PC-9 (cell line): ENCODE measurements around the gene NOSIP. TPM values are rescaled to one million over a fixed set of nuclear protein-coding genes. Genes with fewer than 3 reads are reported as not detected.

Experiments
- BruUV-seq: library from RNA; stranded (reverse); fragments of 400-500 nt; replicated peaks from 2 replicates; lab custom pipeline; 2021; lab: Mats Ljungman, UMichigan
- CTCF ChIA-PET: fragments of 300-600 bp; sonication (Branson Sonifier 250); formaldehyde crosslinking; loops from one replicate; lab custom pipeline; 2022; ENCODE audit warnings: antibody characterized with exemption; lab: Charles Lee
- POLR2A ChIA-PET: fragments of 300-600 bp; sonication (Branson Sonifier 250); formaldehyde crosslinking; loops from one replicate; lab custom pipeline; 2022; ENCODE audit warnings: antibody characterized with exemption; ENCODE audit not compliant: unreplicated experiment; lab: Charles Lee
- DNase-seq, 2 experiments: peaks; one replicate each; pipeline versions ENCODE4 v3.0.0 to v3.0.0-alpha.2; 2015 to 2022; ENCODE audit warnings: mixed read lengths in 1 of 2
- H2AFZ ChIP-seq: fragments of 200-600 bp; sonication (generic); 2 replicates; pipeline ENCODE4 v1.8.1; 2017; ENCODE audit warnings: antibody characterized with exemption
- H3F3A ChIP-seq: fragments of 200-600 bp; sonication (generic); 2 replicates; pipeline ENCODE4 v1.8.1; 2017; ENCODE audit warnings: antibody characterized with exemption, mild to moderate bottlenecking, low read depth; ENCODE audit not compliant: insufficient read depth
- H3K27ac ChIP-seq: fragments of 200-600 bp; sonication (generic); 2 replicates; pipeline ENCODE4 v1.6.1; 2016; ENCODE audit warnings: mixed run types
- H3K27me3 ChIP-seq: fragments of 200-600 bp; sonication (generic); 2 replicates; pipeline ENCODE4 v1.6.1; 2016; ENCODE audit warnings: low read depth, mixed run types; ENCODE audit not compliant: insufficient read depth
- H3K36me3 ChIP-seq: fragments of 200-600 bp; sonication (generic); 2 replicates; pipeline ENCODE4 v1.6.1; 2016; ENCODE audit warnings: low read depth, mixed run types
- H3K4me1 ChIP-seq: fragments of 200-600 bp; sonication (generic); replicated peaks from 2 replicates; pipeline ENCODE4 v1.6.1; 2016; ENCODE audit warnings: mixed run types; ENCODE audit not compliant: insufficient read depth
- H3K4me2 ChIP-seq: fragments of 200-600 bp; sonication (generic); 2 replicates; pipeline ENCODE4 v1.6.1; 2017; ENCODE audit warnings: mixed run types
- H3K4me3 ChIP-seq: fragments of 200-600 bp; sonication (generic); 2 replicates; pipeline ENCODE4 v1.6.1; 2016; ENCODE audit warnings: mixed run types
- H3K79me2 ChIP-seq: fragments of 200-600 bp; sonication (generic); 2 replicates; pipeline ENCODE4 v1.6.1; 2017; ENCODE audit warnings: low read depth, mixed run types
- H3K9me2 ChIP-seq: fragments of 200-600 bp; sonication (generic); 2 replicates; pipeline ENCODE4 v1.8.1; 2017; ENCODE audit warnings: mild to moderate bottlenecking; ENCODE audit not compliant: insufficient read depth
- H3K9me3 ChIP-seq: fragments of 200-600 bp; sonication (generic); 2 replicates; pipeline ENCODE4 v1.8.1; 2016; ENCODE audit warnings: low read depth; ENCODE audit not compliant: insufficient read depth
- H4K20me1 ChIP-seq: fragments of 200-600 bp; sonication (generic); 2 replicates; pipeline ENCODE4 v1.8.1; 2017; ENCODE audit not compliant: insufficient read depth
- CTCF ChIP-seq: fragments of 200-600 bp; sonication (generic); conservative IDR thresholded peaks from 2 replicates; pipeline ENCODE4 v1.6.1; 2017; ENCODE audit warnings: mixed run types, antibody characterized with exemption, mild to moderate bottlenecking, moderate library complexity
- EZH2 ChIP-seq: fragments of 200-600 bp; sonication (generic); IDR thresholded peaks from 2 replicates; pipeline ENCODE4 v1.8.0; 2017; ENCODE audit warnings: antibody characterized with exemption, low read depth
- intact Hi-C: fragments of 100-400 bp; cut with micrococcal nuclease; formaldehyde crosslinking; loops from one replicate; pipeline ENCODE4 v1.10.0; 2022; ENCODE audit not compliant: unreplicated experiment
- total RNA-seq: library from RNA; stranded (reverse); gene quantifications from 2 replicates; pipeline ENCODE4 v1.2.3, GENCODE V29; 2021

The NOSIP gene
- total RNA-seq, 1 experiment from 2014 or later, result 71.3 TPM

GRCh38 chr19:49590071-49590970 lies 10.0 kb upstream of the NOSIP start:
- peaks cover 11% of the 10 kb centered on the region for H4K20me1 ChIP-seq
- BruUV-seq, result TSS peak; percentile 95
- intact Hi-C loops, result loop anchor here (1.0 to 2.0 kb wide), 4 partner anchors 10 to 286 kb away; partner anchors contain the start of genes AKT1S1, NOSIP, RRAS and TBC1D17
- H3K4me3 ChIP-seq, result peak overlapping the region; percentile 89
- no peaks in the 10 kb centered on the region for H3K27me3 ChIP-seq
- peak overlapping the region; percentile 99 for H3K4me2 ChIP-seq
- TF ChIP-seq CTCF, result no peak; the same call in 1 of the 2 replicates
- TF ChIP-seq EZH2, result no peak
- no peaks in the 10 kb centered on the region for H3K9me2 ChIP-seq
- H2AFZ ChIP-seq, result peak overlapping the region; percentile 85
- H3F3A ChIP-seq, result peaks cover 38% of the 10 kb centered on the region
- no peaks in the 10 kb centered on the region for H3K36me3 ChIP-seq
- peaks cover 35% of the 10 kb centered on the region for H3K79me2 ChIP-seq
- CTCF ChIA-PET, result interaction anchor here (0.6 kb wide), 1 partner anchor 80 kb away, joined by 3 read pairs; no protein-coding TSS in a partner anchor
- DNase-seq, result peak; percentile 96 to 99
- H3K27ac ChIP-seq, result peak overlapping the region; percentile 71
- H3K4me1 ChIP-seq, result peaks cover 9% of the 10 kb centered on the region; the same call in 1 of the 2 replicates
- H3K9me3 ChIP-seq, result no peaks in the 10 kb centered on the region
- POLR2A ChIA-PET, result interaction anchor here (0.5 to 1.5 kb wide), 6 partner anchors 32 to 461 kb away, joined by 3 to 14 read pairs (median 6); partner anchors contain the start of genes RRAS and SCAF1

GRCh38 chr19:49589502-49589905 lies 9.1 kb upstream of the NOSIP start:
- Histone ChIP-seq H3K27ac (no peak overlapping the region), H3K9me2 (no peaks in the 10 kb centered on the region), H2AFZ (no peak overlapping the region), H3F3A (peaks cover 40% of the 10 kb centered on the region), H3K9me3 (no peaks in the 10 kb centered on the region), H4K20me1 (peaks cover 10% of the 10 kb centered on the region), H3K36me3 (no peaks in the 10 kb centered on the region), H3K4me1 (peaks cover 9% of the 10 kb centered on the region; the same call in 1 of the 2 replicates), H3K4me3 (no peak overlapping the region), H3K79me2 (peaks cover 31% of the 10 kb centered on the region), H3K4me2 (peak overlapping the region; percentile 41; the same call in 1 of the 2 replicates), H3K27me3 (no peaks in the 10 kb centered on the region)
- ChIA-PET CTCF (no interaction called here), POLR2A (interaction anchor here (0.5 to 1.5 kb wide), 3 partner anchors 51 to 280 kb away, joined by 4 to 14 read pairs (median 4); partner anchors contain the start of gene RRAS)
- no peak for DNase-seq
- no TSS peak for BruUV-seq
- no peak for TF ChIP-seq EZH2
- TF ChIP-seq CTCF, result no peak
- intact Hi-C loops, result no loop called here

- Histone ChIP-seq H3K27ac (no peak overlapping the region), H3K9me3 (no peaks in the 10 kb centered on the region), H4K20me1 (peaks cover under 1% of the 10 kb centered on the region), H3K9me2 (no peaks in the 10 kb centered on the region), H3K4me1 (peaks cover 4% of the 10 kb centered on the region; the same call in 1 of the 2 replicates), H3K27me3 (no peaks in the 10 kb centered on the region), H3K4me3 (no peak overlapping the region), H3K36me3 (no peaks in the 10 kb centered on the region), H2AFZ (no peak overlapping the region), H3K79me2 (peaks cover 21% of the 10 kb centered on the region), H3K4me2 (no peak overlapping the region), H3F3A (peaks cover 33% of the 10 kb centered on the region)
- peak in 1 of 2 experiments; percentile 25 for DNase-seq
- intact Hi-C loops, result no loop called here
- BruUV-seq, result no TSS peak
- TF ChIP-seq EZH2 (no peak), CTCF (no peak)
- ChIA-PET CTCF (no interaction called here), POLR2A (no interaction called here)
Measured at GRCh38 chr19:49588365-49589122, 8.2 kb upstream of the NOSIP start.
